ENCODE measurements around the gene C2. TPM values are rescaled to one million over a fixed set of nuclear protein-coding genes. Genes with fewer than 3 reads are reported as not detected.
"Not testable (repeated sequence)": the region's sequence is repeated elsewhere in the genome, so short reads cannot be mapped to it uniquely, and the experiment has no call there.

C2 gene
- total RNA-seq, 1 experiment from 2014 or later, result 1.5 TPM

- no peak for DNase-seq (ENCODE audit: low read depth)
Measured at GRCh38 chr6:31956796-31957195, 29.3 kb downstream of the C2 start.

- no peak for DNase-seq (ENCODE audit: low read depth)
Measured at GRCh38 chr6:31958412-31958740, 30.9 kb downstream of the C2 start.

GRCh38 chr6:31958741-31959739 lies 31.5 kb downstream of the C2 start, which contains the start of the genes NELFE and SKIC2:
NELFE (minus strand) TSS chr6:31958971; CDS start chr6:31958446, 525 bp downstream.
SKIC2 (plus strand) TSS chr6:31959175; CDS start chr6:31959193, 18 bp downstream.
- peak; percentile 99 for DNase-seq (ENCODE audit: low read depth)

- no peak for DNase-seq (ENCODE audit: low read depth)
Measured at GRCh38 chr6:31961616-31962015, 34.1 kb downstream of the C2 start.

- DNase-seq (ENCODE audit: low read depth), result no peak
Measured at GRCh38 chr6:31963921-31964320, 36.4 kb downstream of the C2 start.

- no peak for DNase-seq (ENCODE audit: low read depth)
Measured at GRCh38 chr6:31965700-31966099, 38.2 kb downstream of the C2 start.

GRCh38 chr6:31966506-31966905 lies 39.0 kb downstream of the C2 start:
- no peak for DNase-seq (ENCODE audit: low read depth)

GRCh38 chr6:31966997-31967925 lies 39.7 kb downstream of the C2 start:
- DNase-seq (ENCODE audit: low read depth), result no peak

- no peak for DNase-seq (ENCODE audit: low read depth)
Measured at GRCh38 chr6:31967926-31968320, 40.4 kb downstream of the C2 start.

GRCh38 chr6:31968326-31968725 lies 40.8 kb downstream of the C2 start:
- no peak for DNase-seq (ENCODE audit: low read depth)

- no peak for DNase-seq (ENCODE audit: low read depth)
Measured at GRCh38 chr6:31968791-31969711, 41.5 kb downstream of the C2 start.

- peak; percentile 33 for DNase-seq (ENCODE audit: low read depth)
Measured at GRCh38 chr6:31969712-31970603, 42.4 kb downstream of the C2 start.

- peak; percentile 51 for DNase-seq (ENCODE audit: low read depth)
Measured at GRCh38 chr6:31970604-31971271, 43.2 kb downstream of the C2 start.

GRCh38 chr6:31971279-31971992 lies 43.9 kb downstream of the C2 start:
- DNase-seq (ENCODE audit: low read depth), result no peak

- peak; percentile 100 for DNase-seq (ENCODE audit: low read depth)
Measured at GRCh38 chr6:31971993-31972708, 44.6 kb downstream of the C2 start, which contains the start of gene DXO. DXO (minus strand) TSS chr6:31972138; CDS start chr6:31971675, 463 bp downstream.

- peak; percentile 36 for DNase-seq (ENCODE audit: low read depth)
Measured at GRCh38 chr6:31972709-31973350, 45.3 kb downstream of the C2 start.

- DNase-seq (ENCODE audit: low read depth), result not testable (repeated sequence)
Measured at GRCh38 chr6:31976065-31976464, 48.5 kb downstream of the C2 start.
